ENCODE results near the gene PPOX.

Gene PPOX

GRCh38 chr1:161157867-161158266 lies 8.4 kb upstream of the PPOX start:
- peaks cover 20 to 43% of the 10 kb centered on the region in 2 experiments for H3K36me3 ChIP-seq (ENCODE audit: control insufficient read depth in 1 of 2, insufficient read depth in 2 of 2, low read length in 2 of 2)
- H2BK5ac ChIP-seq (ENCODE audit: low read depth, low read length, poor library complexity) = no peak overlapping the region
- no peak overlapping the region for H3K4ac ChIP-seq (ENCODE audit: low read depth, low read length)
- WGBS (ENCODE audit: extremely low coverage, insufficient coverage, insufficient read length) = no CpG with 5 or more reads among the region's 1 CpG
- no peak overlapping the region for H4K8ac ChIP-seq (ENCODE audit: low read depth, low read length)
- H3K9me3 ChIP-seq (ENCODE audit: insufficient read depth, low read depth, low read length) = peaks cover 2% of the 10 kb centered on the region
- no peak overlapping the region for H3K14ac ChIP-seq (ENCODE audit: low read length)
- no peak overlapping the region for H3K27ac ChIP-seq (ENCODE audit: low read depth, low read length)
- H3K4me3 ChIP-seq (ENCODE audit: low read depth, low read length) = no peak overlapping the region
- no peak for DNase-seq
- H2AFZ ChIP-seq (ENCODE audit: insufficient read depth, low read length, poor library complexity) = no peak overlapping the region
- H3K27me3 ChIP-seq (ENCODE audit: insufficient read depth, low read length) = no peaks in the 10 kb centered on the region
- H3K23ac ChIP-seq (ENCODE audit: low read length) = no peak overlapping the region
- no peak overlapping the region for H4K12ac ChIP-seq (ENCODE audit: low read depth, low read length)
- H3K79me1 ChIP-seq (ENCODE audit: low read length) = peaks cover 14% of the 10 kb centered on the region
- no peak overlapping the region for H2AK5ac ChIP-seq (ENCODE audit: low read length)
- no peak overlapping the region for H3K9ac ChIP-seq (ENCODE audit: low read length)
- no peak overlapping the region for H3K4me2 ChIP-seq (ENCODE audit: low read length)
- H2BK12ac ChIP-seq (ENCODE audit: low read length) = no peak overlapping the region
- no peak overlapping the region for H2BK120ac ChIP-seq (ENCODE audit: insufficient read depth, low read length, poor library complexity)
- H3K18ac ChIP-seq (ENCODE audit: low read length) = no peak overlapping the region
- H4K91ac ChIP-seq (ENCODE audit: low read depth, low read length) = no peak overlapping the region
- H3K4me1 ChIP-seq (ENCODE audit: control insufficient read depth in 1 of 2, insufficient read depth in 2 of 2, low read length in 2 of 2) = peaks cover 11 to 13% of the 10 kb centered on the region in 2 experiments
- peaks cover 12% of the 10 kb centered on the region for H3K79me2 ChIP-seq (ENCODE audit: control insufficient read depth, insufficient read depth, low read length, poor library complexity)

- no peak overlapping the region for H2BK120ac ChIP-seq (ENCODE audit: insufficient read depth, low read length, poor library complexity)
- peaks cover 14% of the 10 kb centered on the region for H3K79me1 ChIP-seq (ENCODE audit: low read length)
- H4K8ac ChIP-seq (ENCODE audit: low read depth, low read length) = peak overlapping the region; percentile 91
- no peak for DNase-seq
- no peak overlapping the region for H2AFZ ChIP-seq (ENCODE audit: insufficient read depth, low read length, poor library complexity)
- peaks cover 2% of the 10 kb centered on the region for H3K9me3 ChIP-seq (ENCODE audit: insufficient read depth, low read depth, low read length)
- peaks cover 22 to 47% of the 10 kb centered on the region in 2 experiments for H3K36me3 ChIP-seq (ENCODE audit: control insufficient read depth in 1 of 2, insufficient read depth in 2 of 2, low read length in 2 of 2)
- no peak overlapping the region for H3K23ac ChIP-seq (ENCODE audit: low read length)
- no CpG with 5 or more reads among the region's 9 CpGs for WGBS (ENCODE audit: extremely low coverage, insufficient coverage, insufficient read length)
- H2BK12ac ChIP-seq (ENCODE audit: low read length) = no peak overlapping the region
- no peak overlapping the region for H3K4me3 ChIP-seq (ENCODE audit: low read depth, low read length)
- peak overlapping the region; percentile 68 for H4K12ac ChIP-seq (ENCODE audit: low read depth, low read length)
- H3K27me3 ChIP-seq (ENCODE audit: insufficient read depth, low read length) = no peaks in the 10 kb centered on the region
- no peak overlapping the region for H2BK5ac ChIP-seq (ENCODE audit: low read depth, low read length, poor library complexity)
- peak overlapping the region; percentile 68 for H3K4me2 ChIP-seq (ENCODE audit: low read length)
- peak overlapping the region; percentile 7 for H3K27ac ChIP-seq (ENCODE audit: low read depth, low read length)
- H3K4ac ChIP-seq (ENCODE audit: low read depth, low read length) = no peak overlapping the region
- no peak overlapping the region for H3K18ac ChIP-seq (ENCODE audit: low read length)
- peak overlapping the region; percentile 33 for H4K91ac ChIP-seq (ENCODE audit: low read depth, low read length)
- no peak overlapping the region for H3K14ac ChIP-seq (ENCODE audit: low read length)
- peaks cover 12% of the 10 kb centered on the region for H3K79me2 ChIP-seq (ENCODE audit: control insufficient read depth, insufficient read depth, low read length, poor library complexity)
- H2AK5ac ChIP-seq (ENCODE audit: low read length) = no peak overlapping the region
- no peak overlapping the region for H3K9ac ChIP-seq (ENCODE audit: low read length)
- H3K4me1 ChIP-seq (ENCODE audit: control insufficient read depth in 1 of 2, insufficient read depth in 2 of 2, low read length in 2 of 2) = peaks cover 11 to 13% of the 10 kb centered on the region in 2 experiments
Observed at GRCh38 chr1:161158316-161159010, 7.8 kb upstream of the PPOX start.

DNA sequence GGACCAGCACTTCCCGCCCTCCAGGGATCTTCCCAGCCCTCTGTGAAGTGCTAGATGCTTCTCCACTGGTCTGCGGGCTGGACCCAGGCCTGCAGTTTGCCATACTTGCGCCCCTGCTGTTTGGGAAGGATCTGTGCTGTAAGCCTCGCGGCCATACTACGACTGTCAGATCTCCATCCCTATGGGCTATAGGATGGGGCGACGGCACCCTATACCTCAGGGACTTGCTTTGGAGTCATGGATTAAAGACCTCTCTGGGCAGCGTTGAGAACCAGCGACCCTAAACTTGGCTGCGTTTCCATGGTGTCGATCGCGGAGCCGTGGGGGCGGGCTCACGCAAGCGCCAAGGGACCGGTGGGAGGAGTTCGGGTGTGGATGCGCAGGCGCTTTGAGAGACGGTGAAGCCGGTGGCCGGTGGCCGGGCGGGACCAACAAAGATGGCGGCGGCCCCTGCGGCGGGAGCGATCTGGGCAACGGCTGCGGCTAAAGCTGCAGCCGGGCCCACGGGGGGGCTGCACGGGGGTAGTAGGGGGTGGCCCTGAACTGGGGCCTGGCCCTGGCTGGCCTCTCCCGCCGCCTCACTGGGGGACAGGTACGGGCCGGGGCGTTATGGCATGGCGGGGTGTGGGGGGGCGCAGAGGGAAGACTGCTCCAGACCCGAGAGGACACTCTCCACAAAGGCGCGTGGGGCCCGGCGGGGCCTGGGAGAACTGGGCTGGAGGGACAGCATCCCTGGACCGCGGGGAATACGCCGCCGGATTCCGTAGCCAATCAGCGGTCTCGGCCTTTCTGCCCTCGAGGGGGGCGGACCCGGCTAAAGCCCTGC lies 6.9 kb upstream of the PPOX start, which contains the start of gene USP21:
TSS of gene USP21 (plus strand) at position 414 of the 826 bp plus-strand sequence. CDS start 1,141 bp downstream, outside the sequence.
- H3K14ac ChIP-seq (ENCODE audit: low read length) = peak within 1 kb of the TSS; percentile 72
- peak within 1 kb of the TSS; percentile 88 for H2AFZ ChIP-seq (ENCODE audit: insufficient read depth, low read length, poor library complexity)
- H2BK120ac ChIP-seq (ENCODE audit: insufficient read depth, low read length, poor library complexity) = peak within 1 kb of the TSS; percentile 52
- peaks cover 11 to 13% of the 10 kb centered on the region in 2 experiments for H3K4me1 ChIP-seq (ENCODE audit: control insufficient read depth in 1 of 2, insufficient read depth in 2 of 2, low read length in 2 of 2)
- peak within 1 kb of the TSS; percentile 99 for H4K8ac ChIP-seq (ENCODE audit: low read depth, low read length)
- H3K9me3 ChIP-seq (ENCODE audit: insufficient read depth, low read depth, low read length) = peaks cover 2% of the 10 kb centered on the region
- peak within 1 kb of the TSS; percentile 83 for H2AK5ac ChIP-seq (ENCODE audit: low read length)
- peaks cover 8% of the 10 kb centered on the region for H3K79me1 ChIP-seq (ENCODE audit: low read length)
- peak within 1 kb of the TSS; percentile 54 for H3K27ac ChIP-seq (ENCODE audit: low read depth, low read length)
- H3K4me3 ChIP-seq (ENCODE audit: low read depth, low read length) = peak within 1 kb of the TSS; percentile 84
- H4K91ac ChIP-seq (ENCODE audit: low read depth, low read length) = peak within 1 kb of the TSS; percentile 90
- H3K79me2 ChIP-seq (ENCODE audit: control insufficient read depth, insufficient read depth, low read length, poor library complexity) = peaks cover 8% of the 10 kb centered on the region
- H2BK5ac ChIP-seq (ENCODE audit: low read depth, low read length, poor library complexity) = peak within 1 kb of the TSS; percentile 61
- peak; percentile 88 to 96 for DNase-seq
- H3K4ac ChIP-seq (ENCODE audit: low read depth, low read length) = peak within 1 kb of the TSS; percentile 87
- peak within 1 kb of the TSS; percentile 70 for H3K9ac ChIP-seq (ENCODE audit: low read length)
- peak within 1 kb of the TSS; percentile 68 for H3K4me2 ChIP-seq (ENCODE audit: low read length)
- no peaks in the 10 kb centered on the region for H3K27me3 ChIP-seq (ENCODE audit: insufficient read depth, low read length)
- peak within 1 kb of the TSS; percentile 73 for H4K12ac ChIP-seq (ENCODE audit: low read depth, low read length)
- H2BK12ac ChIP-seq (ENCODE audit: low read length) = no peak within 1 kb of the TSS
- no CpG with 5 or more reads among the region's 60 CpGs for WGBS (ENCODE audit: extremely low coverage, insufficient coverage, insufficient read length)
- peak within 1 kb of the TSS; percentile 95 for H3K18ac ChIP-seq (ENCODE audit: low read length)
- no peak within 1 kb of the TSS for H3K23ac ChIP-seq (ENCODE audit: low read length)
- H3K36me3 ChIP-seq (ENCODE audit: control insufficient read depth in 1 of 2, insufficient read depth in 2 of 2, low read length in 2 of 2) = peaks cover 22 to 50% of the 10 kb centered on the region in 2 experiments

- Histone ChIP-seq H3K9ac (ENCODE audit: low read length) (peak overlapping the region; percentile 70), H3K4ac (ENCODE audit: low read depth, low read length) (peak overlapping the region; percentile 87)
- no CpG with 5 or more reads among the region's 11 CpGs for WGBS (ENCODE audit: extremely low coverage, insufficient coverage, insufficient read length)
Observed at GRCh38 chr1:161159913-161160243, 6.3 kb upstream of the PPOX start.

More at GRCh38 chr1:161159913-161160243, 6.3 kb upstream of the PPOX start:
- Histone ChIP-seq H4K8ac (ENCODE audit: low read depth, low read length) (peak overlapping the region; percentile 99), H3K36me3 (ENCODE audit: control insufficient read depth in 1 of 2, insufficient read depth in 2 of 2, low read length in 2 of 2) (peaks cover 26 to 53% of the 10 kb centered on the region in 2 experiments), H3K27ac (ENCODE audit: low read depth, low read length) (peak overlapping the region; percentile 54), H2BK120ac (ENCODE audit: insufficient read depth, low read length, poor library complexity) (peak overlapping the region; percentile 52), H3K14ac (ENCODE audit: low read length) (peak overlapping the region; percentile 72), H4K12ac (ENCODE audit: low read depth, low read length) (peak overlapping the region; percentile 73), H3K4me1 (ENCODE audit: control insufficient read depth in 1 of 2, insufficient read depth in 2 of 2, low read length in 2 of 2) (peaks cover 9 to 11% of the 10 kb centered on the region in 2 experiments), H2AK5ac (ENCODE audit: low read length) (peak overlapping the region; percentile 83), H3K4me2 (ENCODE audit: low read length) (peak overlapping the region; percentile 63), H2AFZ (ENCODE audit: insufficient read depth, low read length, poor library complexity) (peak overlapping the region; percentile 82), H3K27me3 (ENCODE audit: insufficient read depth, low read length) (no peaks in the 10 kb centered on the region), H2BK5ac (ENCODE audit: low read depth, low read length, poor library complexity) (peak overlapping the region; percentile 61), H3K79me1 (ENCODE audit: low read length) (peaks cover 7% of the 10 kb centered on the region), H4K91ac (ENCODE audit: low read depth, low read length) (peak overlapping the region; percentile 90), H3K4me3 (ENCODE audit: low read depth, low read length) (peak overlapping the region; percentile 84), H3K9me3 (ENCODE audit: insufficient read depth, low read depth, low read length) (peaks cover 2% of the 10 kb centered on the region), H3K18ac (ENCODE audit: low read length) (peak overlapping the region; percentile 95), H3K79me2 (ENCODE audit: control insufficient read depth, insufficient read depth, low read length, poor library complexity) (peaks cover 8% of the 10 kb centered on the region), H2BK12ac (ENCODE audit: low read length) (no peak overlapping the region), H3K23ac (ENCODE audit: low read length) (no peak overlapping the region)
- no peak for DNase-seq

Data from trophoblast cell (in vitro differentiated cells and primary cell).